DMS53 (cell line): ENCODE data around the gene THRB.

ENCODE experiments used
- DNase-seq: peaks from one replicate; lab custom pipeline; 2025; lab: John Stamatoyannopoulos, UW

THRB gene

GRCh38 chr3:24305795-24306467 lies 188.7 kb downstream of the THRB start:
- no peak for DNase-seq

- no peak for DNase-seq
Observed at GRCh38 chr3:24303057-24303754, 191.4 kb downstream of the THRB start.

- no peak for DNase-seq
Observed at GRCh38 chr3:24302396-24302795, 192.3 kb downstream of the THRB start.

- no peak for DNase-seq
Observed at GRCh38 chr3:24300949-24301348, 193.7 kb downstream of the THRB start.

- DNase-seq: no peak
Observed at GRCh38 chr3:24299806-24300626, 194.6 kb downstream of the THRB start.

GRCh38 chr3:24299246-24299805 lies 195.3 kb downstream of the THRB start:
- DNase-seq: no peak

GRCh38 chr3:24296441-24297205 lies 198.0 kb downstream of the THRB start:
- no peak for DNase-seq

- no peak for DNase-seq
Observed at GRCh38 chr3:24294150-24294549, 200.5 kb downstream of the THRB start.

GRCh38 chr3:24291646-24292045 lies 203.0 kb downstream of the THRB start:
- no peak for DNase-seq

GRCh38 chr3:24290596-24290995 lies 204.1 kb downstream of the THRB start:
- DNase-seq: no peak

GRCh38 chr3:24288496-24289236 lies 206.0 kb downstream of the THRB start:
- DNase-seq: no peak

- no peak for DNase-seq
Observed at GRCh38 chr3:24287755-24288450, 206.7 kb downstream of the THRB start.

- no peak for DNase-seq
Observed at GRCh38 chr3:24286405-24286804, 208.2 kb downstream of the THRB start.

- no peak for DNase-seq
Observed at GRCh38 chr3:24278543-24278942, 216.1 kb downstream of the THRB start.

- DNase-seq: no peak
Observed at GRCh38 chr3:24273491-24273890, 221.2 kb downstream of the THRB start.

GRCh38 chr3:24272875-24273274 lies 221.8 kb downstream of the THRB start:
- DNase-seq: peak; percentile 5

- no peak for DNase-seq
Observed at GRCh38 chr3:24272408-24272807, 222.2 kb downstream of the THRB start.

- DNase-seq: no peak
Observed at GRCh38 chr3:24271228-24271627, 223.4 kb downstream of the THRB start.

- no peak for DNase-seq
Observed at GRCh38 chr3:24270744-24271143, 223.9 kb downstream of the THRB start.

- DNase-seq: no peak
Observed at GRCh38 chr3:24270204-24270691, 224.4 kb downstream of the THRB start.
